ENCODE measurements around the gene FURIN. TPM values are rescaled to one million over a fixed set of nuclear protein-coding genes. Genes with fewer than 3 reads are reported as not detected.

Gene FURIN
- total and polyA plus RNA-seq, 4 donors: 57.1 to 159 (median 92.1) TPM

DNA sequence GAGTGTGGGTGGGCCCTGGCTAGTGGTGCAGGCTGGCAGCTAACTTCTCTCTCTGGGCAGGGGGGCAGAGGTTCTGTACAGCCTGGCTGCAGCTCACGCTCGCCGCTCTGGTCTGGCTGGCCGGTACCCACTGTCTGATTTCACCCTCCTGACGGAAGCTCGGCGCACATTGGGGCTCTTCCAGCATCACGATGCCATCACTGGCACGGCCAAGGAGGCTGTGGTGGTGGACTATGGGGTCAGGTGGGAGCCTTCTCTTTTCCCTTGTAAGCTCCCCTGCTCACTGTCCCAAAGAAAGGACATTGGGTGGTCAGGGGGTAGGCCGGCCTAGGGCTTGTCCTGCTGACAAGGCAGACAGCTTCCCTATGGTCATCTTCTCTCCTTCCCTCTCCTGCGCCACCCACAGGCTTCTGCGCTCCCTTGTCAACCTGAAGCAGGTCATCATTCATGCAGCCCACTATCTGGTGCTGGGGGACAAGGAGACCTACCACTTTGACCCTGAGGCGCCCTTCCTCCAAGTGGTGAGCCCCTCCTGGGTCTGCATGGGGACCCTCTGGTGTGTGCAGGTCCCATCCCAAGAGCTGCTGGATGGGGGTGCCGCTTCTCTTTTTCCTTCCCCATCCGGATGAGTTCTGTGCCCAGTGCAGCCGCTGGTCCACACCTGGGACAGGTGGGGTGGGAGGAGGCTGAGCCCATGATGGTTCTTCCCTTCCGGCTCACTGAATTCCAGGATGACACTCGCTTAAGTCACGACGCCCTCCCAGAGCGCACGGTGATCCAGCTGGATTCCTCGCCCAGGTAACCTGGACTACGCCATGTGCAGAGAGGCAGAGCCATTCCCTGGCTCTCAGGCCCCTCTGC is 42.3 kb downstream of the FURIN start:
- H3K36me3 ChIP-seq (ENCODE audit: control insufficient read depth in 4 of 4, insufficient read depth in 4 of 4, low read length in 4 of 4): peaks cover 22 to 80% (median 38%) of the 10 kb centered on the region in 4 donors
- ATAC-seq (ENCODE audit: insufficient read depth, low FRiP score): no peak
- no peaks in the 10 kb centered on the region for H3K9me3 ChIP-seq (ENCODE audit: control insufficient read depth in 4 of 4, insufficient read depth in 3 of 4, low read length in 3 of 4)
- H3K4me1 ChIP-seq (ENCODE audit: control insufficient read depth in 5 of 5, insufficient read depth in 5 of 5, low read length in 5 of 5): no peaks in the 10 kb centered on the region
- no peaks in the 10 kb centered on the region for H3K27me3 ChIP-seq (ENCODE audit: control insufficient read depth in 3 of 3, insufficient read depth in 3 of 3, low read length in 2 of 3)
- H3K4me3 ChIP-seq: no peak overlapping the region
- H3K9ac ChIP-seq (ENCODE audit: insufficient read depth in 1 of 2, low read length in 2 of 2): no peak overlapping the region
- no peak overlapping the region for H3K27ac ChIP-seq (ENCODE audit: low read depth in 1 of 2, low read length in 1 of 2)
- TF ChIP-seq, protein P1, sequence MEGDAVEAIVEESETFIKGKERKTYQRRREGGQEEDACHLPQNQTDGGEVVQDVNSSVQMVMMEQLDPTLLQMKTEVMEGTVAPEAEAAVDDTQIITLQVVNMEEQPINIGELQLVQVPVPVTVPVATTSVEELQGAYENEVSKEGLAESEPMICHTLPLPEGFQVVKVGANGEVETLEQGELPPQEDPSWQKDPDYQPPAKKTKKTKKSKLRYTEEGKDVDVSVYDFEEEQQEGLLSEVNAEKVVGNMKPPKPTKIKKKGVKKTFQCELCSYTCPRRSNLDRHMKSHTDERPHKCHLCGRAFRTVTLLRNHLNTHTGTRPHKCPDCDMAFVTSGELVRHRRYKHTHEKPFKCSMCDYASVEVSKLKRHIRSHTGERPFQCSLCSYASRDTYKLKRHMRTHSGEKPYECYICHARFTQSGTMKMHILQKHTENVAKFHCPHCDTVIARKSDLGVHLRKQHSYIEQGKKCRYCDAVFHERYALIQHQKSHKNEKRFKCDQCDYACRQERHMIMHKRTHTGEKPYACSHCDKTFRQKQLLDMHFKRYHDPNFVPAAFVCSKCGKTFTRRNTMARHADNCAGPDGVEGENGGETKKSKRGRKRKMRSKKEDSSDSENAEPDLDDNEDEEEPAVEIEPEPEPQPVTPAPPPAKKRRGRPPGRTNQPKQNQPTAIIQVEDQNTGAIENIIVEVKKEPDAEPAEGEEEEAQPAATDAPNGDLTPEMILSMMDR (IDR thresholded peaks at IDR 0.05; ENCODE audit: control extremely low read depth, extremely low read depth): no peak
- WGBS, 2 donors: 95 to 96% methylated on average over 24 of the region's 24 CpGs
- no peak for DNase-seq

GRCh38 chr15:90911302-90911623 is 42.9 kb downstream of the FURIN start:
- no peak for ATAC-seq (ENCODE audit: insufficient read depth, low FRiP score)
- no peak overlapping the region for H3K9ac ChIP-seq (ENCODE audit: insufficient read depth in 1 of 2, low read length in 2 of 2)
- DNase-seq: no peak
- TF ChIP-seq, protein P1 (IDR thresholded peaks at IDR 0.05; ENCODE audit: control extremely low read depth, extremely low read depth): no peak
- no peak overlapping the region for H3K27ac ChIP-seq (ENCODE audit: low read depth in 1 of 2, low read length in 1 of 2)
- no peaks in the 10 kb centered on the region for H3K27me3 ChIP-seq (ENCODE audit: control insufficient read depth in 3 of 3, insufficient read depth in 3 of 3, low read length in 2 of 3)
- 90 to 92% methylated on average over 19 of the region's 19 CpGs for WGBS, 2 donors
- H3K4me1 ChIP-seq (ENCODE audit: control insufficient read depth in 5 of 5, insufficient read depth in 5 of 5, low read length in 5 of 5): no peaks in the 10 kb centered on the region
- no peak overlapping the region for H3K4me3 ChIP-seq
- no peaks in the 10 kb centered on the region for H3K9me3 ChIP-seq (ENCODE audit: control insufficient read depth in 4 of 4, insufficient read depth in 3 of 4, low read length in 3 of 4)
- peaks cover 19 to 80% (median 37%) of the 10 kb centered on the region in 4 donors for H3K36me3 ChIP-seq (ENCODE audit: control insufficient read depth in 4 of 4, insufficient read depth in 4 of 4, low read length in 4 of 4)

- Histone ChIP-seq H3K9me3 (ENCODE audit: control insufficient read depth in 4 of 4, insufficient read depth in 3 of 4, low read length in 3 of 4) (no peaks in the 10 kb centered on the region), H3K9ac (ENCODE audit: insufficient read depth in 1 of 2, low read length in 2 of 2) (no peak overlapping the region), H3K4me1 (ENCODE audit: control insufficient read depth in 5 of 5, insufficient read depth in 5 of 5, low read length in 5 of 5) (no peaks in the 10 kb centered on the region), H3K4me3 (no peak overlapping the region), H3K27me3 (ENCODE audit: control insufficient read depth in 3 of 3, insufficient read depth in 3 of 3, low read length in 2 of 3) (no peaks in the 10 kb centered on the region), H3K27ac (ENCODE audit: low read depth in 1 of 2, low read length in 1 of 2) (no peak overlapping the region), H3K36me3 (ENCODE audit: control insufficient read depth in 4 of 4, insufficient read depth in 4 of 4, low read length in 4 of 4) (peaks cover 19 to 78% (median 38%) of the 10 kb centered on the region in 4 donors)
- TF ChIP-seq, protein P1 (IDR thresholded peaks at IDR 0.05; ENCODE audit: control extremely low read depth, extremely low read depth): no peak
- DNase-seq (no peak), ATAC-seq (ENCODE audit: insufficient read depth, low FRiP score) (no peak)
- WGBS, 2 donors: 89 to 94% methylated on average over 28 to 30 of the region's 30 CpGs
Measured at GRCh38 chr15:90911906-90912769, 43.8 kb downstream of the FURIN start.

Data from lung (tissue), 12 donors.